SK-N-SH treated with all-trans-retinoic acid at 6 μM for 48 hours (cell line): Measurements from ENCODE around the gene IQUB.
"Not testable (repeated sequence)": the region's sequence is repeated elsewhere in the genome, so short reads cannot be mapped to it uniquely, and the experiment has no call there.

ENCODE experiments used
- ATAC-seq: fragments of 200-7000 bp; cut with Tn5 transposase; 3 replicates; pipeline ENCODE4 v1.9.1; 2020; ENCODE audit warnings: mild to moderate bottlenecking, moderate library complexity

IQUB gene

DNA sequence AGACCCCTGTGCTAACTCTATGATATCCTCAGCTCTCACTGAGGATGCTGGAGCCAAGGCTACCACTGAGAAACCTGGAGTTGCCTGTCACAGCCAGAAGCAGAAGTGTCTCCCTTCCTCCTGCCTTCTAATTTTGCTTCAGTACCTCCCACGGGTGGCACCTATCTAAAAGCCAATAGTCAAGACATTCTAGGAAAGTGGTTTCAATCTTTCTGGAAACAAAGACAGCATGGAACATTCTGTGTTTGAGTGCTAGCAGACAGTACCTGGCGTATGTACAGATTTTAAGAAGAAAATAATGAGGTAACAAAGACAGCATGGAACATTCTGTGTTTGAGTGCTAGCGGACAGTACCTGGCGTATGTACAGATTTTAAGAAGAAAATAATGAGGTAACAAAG lies 126.4 kb downstream of the IQUB start:
- ATAC-seq, result not testable (repeated sequence)
